HepG2 (cell line): ENCODE data around the gene P2RY11. TPM values are rescaled to one million over a fixed set of nuclear protein-coding genes. Genes with fewer than 3 reads are reported as not detected.
A peak's percentile ranks its signal among the peaks of the same experiment; 100 is the strongest.

Source experiments
- ATAC-seq: fragments of 200-7000 bp; cut with Tn5 transposase; 3 replicates; pipeline ENCODE4 v1.9.1; 2020; ENCODE audit warnings: mild to moderate bottlenecking, moderate library complexity
- BruUV-seq: library from RNA; stranded (reverse); fragments of 400-500 nt; replicated peaks from 2 replicates; lab custom pipeline; 2021; lab: Mats Ljungman, UMichigan
- CTCF ChIA-PET: fragments of 300-600 bp; formaldehyde crosslinking; extraction: SDS; loops from one replicate; lab custom pipeline; 2021; ENCODE audit warnings: low total read pairs, inconsistent platforms, low intra/inter-chr PET ratio; lab: Yijun Ruan, JAX
- POLR2A ChIA-PET: fragments of 350-600 bp; sonication (Branson Sonifier 250); formaldehyde crosslinking; loops from one replicate; lab custom pipeline; 2020; ENCODE audit warnings: antibody characterized with exemption, inconsistent platforms; lab: Yijun Ruan, JAX
- DNase-seq: peaks from one replicate; pipeline ENCODE4 v3.0.0-alpha.2; 2015; ENCODE audit warnings: low spot score
- FAIRE-seq: peaks from 3 replicates; lab custom pipeline; 2011; peaks lifted over from hg19 to GRCh38; lab: Jason Lieb, UNC
- H2AFZ ChIP-seq: one replicate; pipeline ENCODE4 v1.6.1; 2011; ENCODE audit warnings: low read length, inconsistent platforms
- H3K27ac ChIP-seq: fragments of 300-600 bp; 3 replicates; pipeline ENCODE4 v1.8.0; 2011; ENCODE audit warnings: mixed run types, mild to moderate bottlenecking, mixed read lengths, low read length, inconsistent platforms; ENCODE audit not compliant: insufficient read depth; ENCODE audit errors: extremely low read length
- H3K27me3 ChIP-seq, 2 experiments: fragments of 200-600 bp in 1 of 2; 2 replicates in 1 of 2; 3 replicates in 1 of 2; pipeline versions ENCODE4 v1.6.0 to v1.8.0; 2011; ENCODE audit warnings: low read length in 2 of 2, mild to moderate bottlenecking in 2 of 2, moderate library complexity in 2 of 2, inconsistent platforms in 1 of 2; ENCODE audit not compliant: insufficient read depth in 2 of 2, control insufficient read depth in 1 of 2
- H3K36me3 ChIP-seq, 2 experiments: fragments of 200-600 bp in 1 of 2; replicated peaks in 1 of 2; 2 replicates in 1 of 2; 3 replicates in 1 of 2; pipeline versions ENCODE4 v1.5.1 to v1.8.0; 2011; ENCODE audit warnings: low read length in 2 of 2, inconsistent platforms in 1 of 2; ENCODE audit not compliant: insufficient read depth in 2 of 2, control insufficient read depth in 1 of 2
- H3K4me1 ChIP-seq: 2 replicates; pipeline ENCODE4 v1.5.1; 2012; ENCODE audit warnings: low read length, inconsistent platforms; ENCODE audit not compliant: insufficient read depth
- H3K4me2 ChIP-seq: 2 replicates; pipeline ENCODE4 v1.6.0; 2011; ENCODE audit warnings: low read depth, low read length, inconsistent platforms
- H3K4me3 ChIP-seq, 3 experiments: fragments of 200-600 bp in 1 of 3; sonication (generic), shearing (Covaris generic) in 1 of 3; replicated peaks in 1 of 3; 2 replicates each; pipeline ENCODE4 v1.5.1; 2011 to 2016; ENCODE audit warnings: low read length in 3 of 3, inconsistent platforms in 2 of 3, low read depth in 2 of 3, mild to moderate bottlenecking in 2 of 3, control low read depth in 1 of 3, mixed read lengths in 1 of 3; ENCODE audit not compliant: insufficient read depth in 1 of 3
- H3K79me2 ChIP-seq: one replicate; pipeline ENCODE4 v1.6.1; 2011; ENCODE audit warnings: low read length, inconsistent platforms; ENCODE audit not compliant: insufficient read depth
- H3K9ac ChIP-seq: 2 replicates; pipeline ENCODE4 v1.6.0; 2011; ENCODE audit warnings: mild to moderate bottlenecking, low read depth, low read length, inconsistent platforms; ENCODE audit not compliant: insufficient read depth
- H3K9me3 ChIP-seq: 2 replicates; pipeline ENCODE4 v1.5.1; 2012; ENCODE audit warnings: mild to moderate bottlenecking, low read length
- H4K20me1 ChIP-seq: 2 replicates; pipeline ENCODE4 v1.6.0; 2011; ENCODE audit warnings: inconsistent platforms, mild to moderate bottlenecking, low read length, moderate library complexity; ENCODE audit not compliant: insufficient read depth
- AHDC1 ChIP-seq: sonication (generic); formaldehyde crosslinking; IDR thresholded peaks from 2 replicates; pipeline ENCODE4 v1.5.1; 2020; ENCODE audit warnings: mild to moderate bottlenecking, missing genetic modification reagents, borderline replicate concordance
- AKAP8 ChIP-seq: sonication (generic); formaldehyde crosslinking; IDR thresholded peaks from 2 replicates; pipeline ENCODE4 v1.5.1; 2020; ENCODE audit warnings: mild to moderate bottlenecking, missing genetic modification reagents
- CBX2 ChIP-seq, 2 experiments: fragments of 200-600 bp in 1 of 2; sonication (generic); formaldehyde crosslinking in 1 of 2; IDR thresholded peaks; 2 replicates each; pipeline versions ENCODE4 v1.7.0 to v1.8.1; 2018 to 2022; ENCODE audit warnings: low read depth in 2 of 2, low read length in 1 of 2, mild to moderate bottlenecking in 1 of 2, missing genetic modification reagents in 1 of 2
- CENPT ChIP-seq: sonication (generic); formaldehyde crosslinking; IDR thresholded peaks from 2 replicates; pipeline ENCODE4 v1.8.0; 2022; ENCODE audit warnings: low read depth, mild to moderate bottlenecking, moderate library complexity, missing genetic modification reagents
- MAX ChIP-seq: IDR thresholded peaks from 2 replicates; pipeline ENCODE4 v1.6.1; 2012; ENCODE audit warnings: inconsistent platforms
- NBN ChIP-seq: fragments of 450-650 bp; conservative IDR thresholded peaks from 2 replicates; pipeline ENCODE4 v1.6.1; 2017
- SMYD3 ChIP-seq: sonication (generic); formaldehyde crosslinking; IDR thresholded peaks from 2 replicates; pipeline ENCODE4 v1.8.1; 2023; ENCODE audit warnings: mild to moderate bottlenecking, missing genetic modification reagents
- SPEN ChIP-seq: sonication (generic); formaldehyde crosslinking; IDR thresholded peaks from 2 replicates; pipeline ENCODE4 v1.5.1; 2020; ENCODE audit warnings: low read depth, mild to moderate bottlenecking, missing genetic modification reagents
- USF2 ChIP-seq, 2 experiments: sonication (generic) in 1 of 2; formaldehyde crosslinking in 1 of 2; IDR thresholded peaks; 2 replicates each; pipeline versions ENCODE4 v1.5.1 to v1.6.1; 2011 to 2020; ENCODE audit warnings: borderline replicate concordance in 1 of 2, low read depth in 1 of 2, low read length in 1 of 2, mild to moderate bottlenecking in 1 of 2, missing genetic modification reagents in 1 of 2, moderate library complexity in 1 of 2
- ZNF281 ChIP-seq: sonication (generic); formaldehyde crosslinking; IDR thresholded peaks from 2 replicates; pipeline ENCODE4 v1.4.0; 2020; ENCODE audit warnings: missing genetic modification reagents, borderline replicate concordance
- ZNF772 ChIP-seq: sonication (generic); formaldehyde crosslinking; IDR thresholded peaks from 2 replicates; pipeline ENCODE4 v1.5.0; 2020; ENCODE audit warnings: mild to moderate bottlenecking, missing genetic modification reagents
- WGBS: methylation state at CpG from one replicate; pipeline ENCODE4 v1.1.6; 2017; ENCODE audit warnings: low lambda C conversion rate; 5-methylcytosine and 5-hydroxymethylcytosine counted together
- in situ Hi-C: cut with HindIII; loops from 2 replicates; pipeline ENCODE4 v1.10.0; 2017; ENCODE audit warnings: low pct_unique_long_range_greater_than_20kb; ENCODE audit not compliant: extremely low pct_ligation_motif_present
- intact Hi-C: fragments of 100-400 bp; cut with micrococcal nuclease; formaldehyde crosslinking; loops from one replicate; pipeline ENCODE4 v1.10.0; 2022; ENCODE audit not compliant: unreplicated experiment
- polyA plus RNA-seq, 8 experiments: library from polyadenylated mRNA; depleted of rRNA in 3 of 8; stranded (reverse) in 7 of 8; unstranded in 1 of 8; fragments of >200 nt; fragmentation: Illumina TruSeq in 4 of 8; extraction: Trizol in 4 of 8; gene quantifications; 2 replicates each; pipeline versions ENCODE4 v1.2.1 to v1.2.3, GENCODE V29; 2011 to 2016; ENCODE audit warnings: low read depth in 4 of 8, missing spikeins in 1 of 8, mixed read lengths in 1 of 8; ENCODE audit not compliant: insufficient read depth in 1 of 8
- total RNA-seq, 5 experiments: library from RNA; depleted of rRNA; stranded (reverse); fragments of >200 nt; fragmentation: Illumina TruSeq; extraction: Trizol; gene quantifications; 2 replicates each; pipeline ENCODE4 v1.2.3, GENCODE V29; 2016; ENCODE audit warnings: low read depth in 1 of 5

P2RY11 gene
- total and polyA plus RNA-seq, 2 of the 13 experiments (the other 11 are each of a cell fraction or from before 2014, with no cell fraction given): 4.0 to 7.8 TPM

- CTCF ChIA-PET: no interaction called here
- DNase-seq: no peak
- TF ChIP-seq AKAP8 (CRISPR knock-in tag) (peak; percentile 92), CENPT (CRISPR knock-in tag) (0 out of 2 replicates have a peak, but pooled peaks have one; percentile 47), CBX2 (IDR thresholded peaks at IDR 0.05; ENCODE audit: low read depth, low read length) (no peak), CBX2 (CRISPR knock-in tag; IDR thresholded peaks at IDR 0.05; ENCODE audit: low read depth) (no peak), AHDC1 (CRISPR knock-in tag) (no peak), MAX (peak; percentile 26; the same call in 1 of the 2 replicates), SPEN (CRISPR knock-in tag) (peak; percentile 37; the same call in 1 of the 2 replicates), ZNF281 (CRISPR knock-in tag) (no peak), SMYD3 (no peak), USF2 (IDR thresholded peaks at IDR 0.05; ENCODE audit: low read depth, low read length) (peak; percentile 13; the same call in 1 of the 2 replicates), USF2 (CRISPR knock-in tag; IDR thresholded peaks at IDR 0.05; ENCODE audit: borderline replicate concordance) (no peak), ZNF772 (CRISPR knock-in tag) (0 out of 2 replicates have a peak, but pooled peaks have one; percentile 10), NBN (no peak)
Measured at GRCh38 chr19:10113964-10114650, 2.6 kb downstream of the P2RY11 start.

More at GRCh38 chr19:10113964-10114650, 2.6 kb downstream of the P2RY11 start:
- H3K27me3 ChIP-seq: no peaks in the 10 kb centered on the region; a peak in 1 of 5 replicates
- intact Hi-C loops: no loop called here
- ATAC-seq (peak; percentile 16), FAIRE-seq (no peak)
- in situ Hi-C loops: no loop called here
- H3K9ac ChIP-seq: no peak overlapping the region
- BruUV-seq: no TSS peak
- POLR2A ChIA-PET: interaction anchor here (0.8 to 2.4 kb wide), 3 partner anchors 8 to 92 kb away, joined by 3 to 10 read pairs (median 4); partner anchors contain the start of gene PPAN
- peaks cover 36 to 58% of the 10 kb centered on the region in 2 experiments for H3K36me3 ChIP-seq
- no peak overlapping the region for H3K4me3 ChIP-seq
- H4K20me1 ChIP-seq: peaks cover 13% of the 10 kb centered on the region; the same call in 1 of the 2 replicates
- H3K4me1 ChIP-seq: peaks cover 24% of the 10 kb centered on the region
- peaks cover 9% of the 10 kb centered on the region for H3K79me2 ChIP-seq
- H2AFZ ChIP-seq: no peak overlapping the region
- H3K9me3 ChIP-seq: no peaks in the 10 kb centered on the region
- H3K4me2 ChIP-seq: no peak overlapping the region
- 98% methylated on average over 14 of the region's 43 CpGs for WGBS
- H3K27ac ChIP-seq: no peak overlapping the region
